Suprapubic skin (tissue), 4 donors: Measurements from ENCODE around the gene TTC38.

Source experiments
- CTCF ChIP-seq, 2 donors: fragments of 200-600 bp in 1 of 2; fragments of 450-650 bp in 1 of 2; sonication (generic) in 1 of 2; IDR thresholded peaks; one replicate each; pipeline ENCODE4 v1.5.1; 2016 to 2019; ENCODE audit warnings: antibody characterized with exemption in 2 of 2, mild to moderate bottlenecking in 1 of 2, moderate library complexity in 1 of 2
- EP300 ChIP-seq: sonication (generic); formaldehyde crosslinking; IDR thresholded peaks from one replicate; pipeline ENCODE4 v1.6.1; 2017; ENCODE audit warnings: antibody characterized with exemption
- POLR2A ChIP-seq, 2 donors: fragments of 450-650 bp; IDR thresholded peaks; one replicate each; pipeline ENCODE4 v1.6.1; 2017; ENCODE audit warnings: antibody characterized with exemption in 2 of 2, mild to moderate bottlenecking in 2 of 2, moderate library complexity in 2 of 2
- POLR2AphosphoS5 ChIP-seq, 3 donors: sonication (generic); formaldehyde crosslinking; IDR thresholded peaks; one replicate each; pipeline ENCODE4 v1.6.1; 2017; ENCODE audit warnings: antibody characterized with exemption in 3 of 3

- TF ChIP-seq EP300 (no peak), POLR2AphosphoS5 (IDR thresholded peaks at IDR 0.05) (no peak), POLR2A (IDR thresholded peaks at IDR 0.05) (no peak), CTCF (IDR thresholded peaks at IDR 0.05) (no peak)
Observed at GRCh38 chr22:46300491-46300890, 32.7 kb downstream of the TTC38 start.
